OCI-M1 (cell line): ENCODE measurements around the gene INTS11.
A peak's percentile ranks its signal among the peaks of the same experiment; 100 is the strongest.

Source experiments
- DNase-seq: peaks from one replicate; lab custom pipeline; 2025; lab: John Stamatoyannopoulos, UW

Gene INTS11

DNA sequence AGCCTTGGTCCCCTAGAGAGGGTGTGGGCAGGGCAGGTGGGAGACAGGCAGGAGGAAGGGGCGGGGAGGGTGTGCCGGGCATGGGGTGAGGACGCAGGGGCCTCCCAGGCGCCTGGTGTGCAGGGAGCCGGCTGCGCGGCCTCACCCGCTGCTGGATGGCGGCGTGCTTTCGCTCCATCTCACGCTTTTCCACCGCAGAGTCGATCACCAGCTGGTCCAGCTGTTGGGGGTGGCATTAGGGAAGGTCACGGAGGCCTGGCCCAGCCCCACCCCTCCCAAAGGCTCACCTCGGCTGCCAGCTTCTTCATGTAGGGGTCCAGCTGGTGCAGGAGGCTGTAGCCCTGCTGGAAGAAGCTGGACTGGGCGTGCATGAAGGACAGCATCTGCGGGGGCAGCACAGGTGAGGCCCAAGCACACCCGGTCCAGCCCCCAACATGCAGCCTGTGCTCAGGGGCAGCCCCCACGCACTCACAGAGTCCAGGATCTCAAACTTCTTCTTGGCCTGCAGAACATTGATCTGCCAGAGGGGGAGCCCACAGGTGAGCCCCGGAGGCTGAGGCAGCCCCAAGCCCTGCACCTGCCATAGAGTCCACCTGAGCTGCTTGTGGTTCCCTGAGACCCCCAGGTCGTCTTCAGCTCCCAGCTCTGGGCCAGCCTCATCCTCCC, 24.6 kb downstream of the INTS11 start:
- DNase-seq = peak; percentile 21

- DNase-seq = peak; percentile 18
These were observed 25.4 kb downstream of the INTS11 start for GRCh38 chr1:1298861-1299685.

- DNase-seq = no peak
These were observed 26.5 kb downstream of the INTS11 start for GRCh38 chr1:1297802-1298424.

DNA sequence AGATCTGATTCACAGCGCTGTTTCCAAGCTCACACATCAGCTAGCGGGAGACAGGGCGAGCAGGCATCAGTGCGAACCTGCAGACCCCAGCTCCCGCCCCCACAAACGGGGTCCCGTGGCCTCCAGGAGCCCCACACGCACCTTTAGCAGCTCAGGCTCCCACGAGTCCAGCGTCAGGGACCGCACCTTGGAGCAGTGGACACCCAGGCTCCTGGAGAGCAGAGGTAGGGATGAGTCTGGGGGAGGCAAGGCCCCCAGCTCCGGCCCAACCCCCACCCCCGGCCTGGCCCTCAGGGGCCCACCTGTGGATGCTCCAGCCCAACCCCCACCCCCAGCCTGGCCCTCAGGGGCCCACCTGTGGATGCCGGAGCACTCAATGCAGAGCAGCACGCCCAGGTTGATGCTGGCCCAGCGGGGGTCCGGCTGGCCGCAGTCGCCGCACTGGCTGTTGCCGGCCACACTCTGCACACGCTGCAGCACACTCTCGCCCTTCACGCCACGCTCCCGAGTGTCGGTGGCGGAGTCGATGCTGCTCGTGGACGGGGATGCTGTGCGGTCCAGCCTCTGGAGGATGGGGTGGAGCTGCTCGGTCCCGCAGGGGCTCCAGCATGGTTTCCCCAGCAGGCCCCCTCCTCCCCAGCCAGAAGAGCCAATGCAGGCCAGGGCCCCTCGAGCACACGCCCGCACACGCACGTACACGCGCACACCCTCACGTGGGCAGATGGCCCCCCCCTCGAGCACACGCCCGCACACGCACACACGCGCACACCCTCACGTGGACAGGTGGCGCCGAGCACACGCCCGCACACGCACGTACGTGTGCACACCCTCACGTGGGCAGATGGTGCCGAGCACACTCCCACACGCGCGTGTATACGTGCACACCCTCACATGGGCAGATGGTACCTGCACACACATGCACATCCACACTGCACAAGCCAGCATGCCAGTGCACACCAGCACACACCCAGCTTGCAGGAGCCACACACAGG, 28.1 kb downstream of the INTS11 start:
- DNase-seq = no peak

- DNase-seq = no peak
These were observed 29.1 kb downstream of the INTS11 start for GRCh38 chr1:1295154-1295923.

DNA sequence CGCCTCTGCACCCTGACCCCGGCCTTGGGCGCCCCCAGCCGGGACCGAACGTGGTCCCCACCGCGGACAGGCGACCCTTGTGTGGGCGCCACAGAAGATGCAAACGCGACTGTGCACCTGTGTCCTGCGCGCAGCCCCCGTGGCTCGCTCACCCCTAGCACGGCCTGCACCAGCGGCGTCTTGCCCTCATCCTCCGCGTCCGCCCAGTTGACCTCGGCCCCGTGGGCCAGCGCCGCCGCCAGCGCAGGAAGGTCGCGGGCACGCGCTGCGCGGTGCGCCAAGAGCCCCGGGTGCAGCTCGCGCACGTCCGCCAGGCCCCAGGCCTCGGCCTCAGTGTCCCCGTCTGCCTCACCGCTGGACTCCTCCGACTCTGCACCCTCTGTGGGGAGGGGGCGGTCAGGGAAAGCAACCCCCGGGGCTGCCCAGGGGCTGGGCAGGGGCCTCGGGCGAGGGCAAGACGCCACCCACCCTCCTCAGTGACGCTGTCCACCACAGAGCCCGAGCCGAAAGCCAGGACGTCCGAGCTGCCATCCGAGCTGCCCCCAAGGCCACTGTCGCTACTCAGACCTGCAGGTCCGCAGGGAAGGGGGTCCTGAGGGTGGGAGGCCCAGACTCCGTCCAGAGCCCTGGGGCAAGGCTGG, 30.1 kb downstream of the INTS11 start:
- DNase-seq = no peak

- DNase-seq = no peak
These were observed 30.9 kb downstream of the INTS11 start for GRCh38 chr1:1293263-1294249.

- DNase-seq = no peak
These were observed 31.6 kb downstream of the INTS11 start for GRCh38 chr1:1292851-1293250.

DNA sequence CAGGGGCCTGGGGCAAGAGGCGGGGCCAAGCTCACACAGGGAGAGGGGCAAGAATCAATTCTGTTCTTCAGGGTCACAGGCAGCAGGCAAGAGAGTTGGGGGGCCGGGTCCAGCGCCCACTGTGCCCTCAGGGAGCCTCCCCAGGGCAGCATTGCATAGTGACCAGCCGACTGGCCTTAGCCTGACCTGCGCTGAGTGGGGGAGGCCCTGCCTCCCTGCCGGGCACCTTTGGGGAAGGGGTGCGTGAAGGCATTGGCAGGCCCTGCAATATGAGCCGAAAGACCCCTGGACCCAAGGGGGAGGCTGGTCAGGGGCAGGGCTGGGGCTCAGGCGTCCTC, 32.0 kb downstream of the INTS11 start:
- DNase-seq = no peak

- peak; percentile 60 for DNase-seq
These were observed 32.7 kb downstream of the INTS11 start for GRCh38 chr1:1291548-1292441.

DNA sequence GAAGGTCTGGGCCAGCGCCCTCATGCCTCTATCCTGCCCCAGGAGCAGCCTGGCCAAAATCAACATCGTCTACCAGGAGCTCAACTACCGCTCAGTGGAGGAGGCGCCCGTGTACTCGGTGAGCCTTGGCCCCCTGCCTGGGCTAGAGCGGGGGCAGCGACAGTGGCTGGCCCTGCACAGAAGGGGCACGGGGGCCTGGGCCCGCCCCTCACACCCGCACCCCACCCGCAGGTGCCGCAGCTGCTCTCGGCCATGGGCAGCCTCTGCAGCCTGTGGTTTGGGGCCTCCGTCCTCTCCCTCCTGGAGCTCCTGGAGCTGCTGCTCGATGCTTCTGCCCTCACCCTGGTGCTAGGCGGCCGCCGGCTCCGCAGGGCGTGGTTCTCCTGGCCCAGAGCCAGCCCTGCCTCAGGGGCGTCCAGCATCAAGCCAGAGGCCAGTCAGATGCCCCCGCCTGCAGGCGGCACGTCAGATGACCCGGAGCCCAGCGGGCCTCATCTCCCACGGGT, 33.4 kb downstream of the INTS11 start:
- DNase-seq = peak; percentile 25

GRCh38 chr1:1290238-1290731, 34.2 kb downstream of the INTS11 start:
- DNase-seq = peak; percentile 69

DNA sequence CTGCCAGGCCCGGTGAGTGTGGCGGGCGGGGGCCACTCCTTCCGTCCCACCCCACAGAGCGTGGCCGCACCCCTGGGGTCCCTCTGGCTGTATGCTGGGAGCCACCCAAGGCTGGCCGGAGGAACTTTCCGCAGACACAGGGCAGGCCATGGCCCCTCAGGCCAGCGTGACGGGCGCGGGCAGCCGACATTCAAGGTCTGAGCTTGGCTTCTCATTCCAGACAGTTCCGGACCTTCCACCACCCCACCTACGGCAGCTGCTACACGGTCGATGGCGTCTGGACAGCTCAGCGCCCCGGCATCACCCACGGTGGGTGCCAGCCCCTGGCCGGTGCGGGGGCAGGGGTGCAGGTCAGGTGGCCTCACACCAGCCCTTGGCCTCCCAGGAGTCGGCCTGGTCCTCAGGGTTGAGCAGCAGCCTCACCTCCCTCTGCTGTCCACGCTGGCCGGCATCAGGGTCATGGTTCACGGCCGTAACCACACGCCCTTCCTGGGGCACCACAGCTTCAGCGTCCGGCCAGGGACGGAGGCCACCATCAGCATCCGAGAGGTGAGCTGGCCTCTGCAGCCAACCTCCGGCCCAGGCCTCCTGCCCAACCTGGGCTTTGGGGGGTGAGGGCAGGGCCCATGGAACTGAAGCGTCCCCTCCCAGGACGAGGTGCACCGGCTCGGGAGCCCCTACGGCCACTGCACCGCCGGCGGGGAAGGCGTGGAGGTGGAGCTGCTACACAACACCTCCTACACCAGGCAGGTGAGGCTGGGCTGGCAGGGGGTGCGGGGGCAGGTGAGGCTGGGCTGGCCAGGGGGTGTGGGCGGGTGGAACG, 37.0 kb downstream of the INTS11 start:
- no peak for DNase-seq

GRCh38 chr1:1286313-1287261, 37.9 kb downstream of the INTS11 start:
- DNase-seq = no peak

GRCh38 chr1:1285611-1286311, 38.7 kb downstream of the INTS11 start:
- DNase-seq = no peak
